Superior temporal gyrus (tissue), 1 donor: ENCODE results near the gene NPM3.

ENCODE experiments used
- DNase-seq: peaks from one replicate; pipeline ENCODE4 v3.0.0-alpha.2; 2016; ENCODE audit errors: extremely low spot score

Gene NPM3

GRCh38 chr10:101759309-101760247, 23.7 kb downstream of the NPM3 start:
- DNase-seq: no peak

GRCh38 chr10:101758858-101759257, 24.4 kb downstream of the NPM3 start:
- no peak for DNase-seq

DNA sequence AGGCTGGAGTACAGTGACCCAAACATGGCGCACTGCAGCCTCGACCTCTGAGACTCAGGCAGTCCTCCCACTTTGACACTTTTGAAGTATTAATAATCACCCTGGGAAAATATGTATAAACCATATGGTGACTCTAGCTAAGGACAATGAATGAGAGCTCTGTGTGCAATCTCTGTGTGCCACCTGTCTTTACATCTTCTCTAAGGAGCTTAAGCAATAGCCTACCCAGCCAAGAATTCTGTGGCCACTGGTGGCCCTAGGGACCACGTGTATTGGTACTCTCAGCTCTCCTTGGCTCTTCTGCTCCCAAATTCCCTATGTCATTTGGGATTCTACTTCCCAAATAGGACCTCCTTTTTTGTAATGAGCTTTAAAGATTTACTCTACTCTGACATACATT, 31.0 kb downstream of the NPM3 start:
- no peak for DNase-seq

DNA sequence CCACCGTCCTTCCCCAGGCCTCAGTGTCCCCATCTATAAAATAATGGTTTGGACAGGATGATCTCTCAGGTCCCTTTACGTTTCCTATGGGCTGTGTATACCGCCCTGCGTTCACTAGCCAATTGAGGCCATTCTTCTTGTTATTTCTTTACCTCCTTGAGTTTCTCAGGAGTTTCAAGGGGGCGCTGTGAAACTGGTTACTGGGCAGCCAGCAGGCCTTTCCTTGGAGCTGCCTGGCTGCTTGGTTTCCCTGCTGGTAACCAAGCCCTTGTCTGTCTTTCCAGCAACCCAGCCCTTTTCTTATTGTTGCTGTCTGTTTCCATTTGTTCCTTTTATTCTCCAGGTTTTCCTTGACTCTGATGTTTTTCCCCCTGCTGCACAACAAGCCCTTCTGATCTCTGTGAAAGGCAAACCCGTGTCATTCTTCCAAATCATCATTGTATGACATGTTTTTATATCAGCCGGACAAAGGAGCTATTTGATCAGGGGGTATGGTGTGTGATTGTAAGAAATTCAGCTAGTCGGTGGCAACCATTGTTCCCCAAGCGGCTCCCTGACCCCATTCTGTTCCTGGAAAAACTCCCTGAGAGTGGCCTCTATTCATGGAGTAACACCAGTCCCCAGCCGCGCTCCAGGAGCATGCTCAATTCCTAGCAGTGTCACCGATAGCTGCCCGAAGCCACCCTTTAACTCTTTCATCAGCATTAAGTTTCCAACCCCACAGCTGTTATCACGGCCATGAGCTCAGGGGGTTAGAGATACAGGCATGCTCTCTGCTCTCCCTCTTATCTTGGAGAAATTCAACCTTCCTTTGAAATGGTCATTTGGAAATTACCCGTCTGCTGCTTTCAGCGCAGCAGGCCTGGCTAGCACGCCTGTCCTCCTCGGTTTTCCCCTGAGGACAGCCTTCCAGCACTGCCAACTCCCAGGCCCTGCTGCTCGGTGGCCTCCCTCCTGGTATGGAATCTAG, 33.9 kb downstream of the NPM3 start:
- peak; percentile 19 for DNase-seq

GRCh38 chr10:101748496-101748895, 34.8 kb downstream of the NPM3 start:
- no peak for DNase-seq

- DNase-seq: no peak
These were observed 38.1 kb downstream of the NPM3 start for GRCh38 chr10:101745074-101745696.

- DNase-seq: no peak
These were observed 39.0 kb downstream of the NPM3 start for GRCh38 chr10:101744267-101744666.

DNA sequence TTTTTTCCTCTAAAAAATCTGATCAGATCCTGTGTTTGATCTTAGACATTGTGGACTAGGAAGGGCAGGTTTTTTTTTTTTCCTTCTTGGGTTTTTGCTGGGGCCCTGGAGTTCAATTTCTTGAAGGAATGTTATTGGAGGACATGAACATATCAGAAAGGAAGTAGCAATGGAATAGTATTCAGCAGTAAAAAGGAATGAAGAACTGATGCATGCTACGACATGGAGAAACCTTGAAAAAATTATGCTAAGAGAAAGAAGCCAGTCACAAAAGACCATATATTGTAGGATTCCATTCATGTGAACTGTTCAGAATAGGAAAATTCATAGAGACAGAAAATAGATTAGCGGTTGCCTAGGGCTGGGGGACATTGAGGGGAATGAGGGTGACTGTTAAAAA, 41.3 kb downstream of the NPM3 start:
- DNase-seq: no peak

DNA sequence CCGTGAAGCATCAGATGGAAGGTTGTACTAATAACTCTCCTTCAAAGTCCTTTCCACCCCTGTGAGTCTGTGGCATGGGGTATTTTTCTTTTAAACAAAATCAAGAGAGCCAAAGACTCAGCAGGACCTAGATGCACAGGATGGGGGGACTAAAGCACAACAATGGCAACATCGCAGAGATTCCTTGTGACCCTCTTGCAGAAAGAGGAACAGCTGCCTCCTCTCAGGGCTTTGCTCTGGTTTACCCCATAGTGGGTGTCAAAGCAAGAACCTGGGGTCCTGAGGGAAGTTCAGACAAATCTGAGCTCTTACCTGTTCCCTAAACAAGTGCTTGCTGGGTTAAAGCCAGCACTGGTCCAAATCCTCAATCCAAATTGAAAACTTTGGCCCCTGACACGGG, 46.6 kb downstream of the NPM3 start:
- DNase-seq: no peak

DNA sequence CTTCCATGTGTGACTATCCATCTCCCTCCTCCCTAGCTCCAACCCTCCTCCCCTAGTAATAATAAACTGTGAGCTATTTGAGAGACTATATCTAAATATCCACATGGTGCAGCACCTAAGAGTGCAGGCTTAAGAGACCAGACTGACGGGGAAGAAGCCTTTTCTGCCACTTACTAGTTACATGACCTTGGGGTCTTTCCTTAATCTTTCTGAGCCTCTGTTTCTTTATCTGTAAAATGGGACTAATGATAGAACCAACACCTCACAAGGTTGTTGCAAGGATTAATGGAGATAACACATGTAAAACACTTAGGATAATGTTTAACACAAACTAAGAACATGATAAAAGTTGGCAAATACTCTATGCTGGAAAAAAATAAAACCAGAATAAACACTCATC, 51.1 kb downstream of the NPM3 start:
- DNase-seq: no peak
